Activated CD4-positive, alpha-beta T cell treated with anti-CD3 and anti-CD28 coated beads, Interleukin-2, amount 50 U/mL, for 16 hours (primary cell): ENCODE results near the gene EEIG1.
"Not testable (repeated sequence)": the region's sequence is repeated elsewhere in the genome, so short reads cannot be mapped to it uniquely, and the experiment has no call there.

Source experiments
- DNase-seq: peaks from one replicate; pipeline ENCODE4 v3.0.0-alpha.2; 2020

EEIG1 gene

DNA sequence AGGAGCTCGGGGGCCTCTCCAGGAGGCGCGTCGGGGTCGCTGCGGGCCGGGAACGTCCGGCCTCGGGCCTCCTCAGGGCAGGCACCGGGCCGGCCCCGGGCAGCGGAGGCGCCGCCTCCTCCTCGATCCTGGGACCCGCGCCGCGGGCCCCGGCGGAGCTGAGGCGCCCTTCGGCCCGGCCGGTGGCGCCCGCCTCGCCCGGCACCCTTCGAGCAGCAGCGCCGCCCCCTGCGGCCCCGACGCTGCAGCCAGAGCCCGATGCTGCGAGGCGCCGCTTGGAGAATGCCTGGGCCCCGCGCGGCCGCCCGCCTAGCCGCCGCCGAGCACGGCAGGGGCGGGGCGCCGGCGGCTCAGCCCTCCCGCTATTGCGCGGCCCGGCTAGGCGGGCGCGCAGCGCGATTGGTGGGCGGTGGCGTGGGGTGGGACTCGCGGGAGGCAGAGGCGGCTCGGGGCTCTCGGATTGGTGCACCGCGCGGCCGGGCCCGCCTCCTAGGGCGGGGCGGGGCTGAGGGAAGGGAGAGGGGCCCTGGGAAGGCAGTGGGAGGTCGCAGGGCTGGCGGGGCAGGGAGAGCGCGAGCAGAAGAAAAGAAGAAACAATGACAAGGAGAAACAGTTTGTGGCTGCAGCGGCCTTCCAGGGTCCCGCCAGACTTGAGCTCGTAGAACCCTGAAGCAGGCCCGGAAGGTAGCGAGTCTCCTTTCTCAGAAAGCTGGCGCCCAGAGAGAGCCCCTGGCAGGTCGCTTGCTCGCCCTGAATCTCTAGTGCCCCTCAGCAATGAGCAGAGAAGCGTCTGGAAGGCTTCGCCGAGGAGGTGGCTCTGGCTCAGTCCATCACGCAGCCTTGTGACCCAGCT lies at the start of gene EEIG1:
Gene EEIG1, minus strand, starts transcription at position 284 of the 853 bp plus-strand sequence. CDS start 852 bp downstream, outside the sequence.
- peak; percentile 97 for DNase-seq

DNA sequence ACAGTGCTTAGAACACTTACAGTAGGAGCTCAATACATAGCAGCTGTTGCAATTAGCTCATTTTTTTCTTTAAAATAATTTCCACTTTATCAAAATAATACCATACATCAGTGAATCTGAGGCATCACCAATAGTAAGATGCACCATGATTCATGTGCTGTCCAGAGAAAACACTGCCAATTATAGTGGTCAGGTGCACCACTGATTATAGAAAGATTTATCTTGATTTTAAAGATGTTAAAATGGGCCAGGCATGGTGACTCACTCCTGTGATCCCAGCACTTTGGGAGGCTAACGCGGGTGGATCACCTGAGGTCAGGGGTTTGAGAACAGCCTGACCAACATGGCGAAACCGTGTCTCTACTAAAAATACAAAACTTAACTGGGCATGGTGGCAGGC lies 46.9 kb upstream of the EEIG1 start:
- DNase-seq: no peak

DNA sequence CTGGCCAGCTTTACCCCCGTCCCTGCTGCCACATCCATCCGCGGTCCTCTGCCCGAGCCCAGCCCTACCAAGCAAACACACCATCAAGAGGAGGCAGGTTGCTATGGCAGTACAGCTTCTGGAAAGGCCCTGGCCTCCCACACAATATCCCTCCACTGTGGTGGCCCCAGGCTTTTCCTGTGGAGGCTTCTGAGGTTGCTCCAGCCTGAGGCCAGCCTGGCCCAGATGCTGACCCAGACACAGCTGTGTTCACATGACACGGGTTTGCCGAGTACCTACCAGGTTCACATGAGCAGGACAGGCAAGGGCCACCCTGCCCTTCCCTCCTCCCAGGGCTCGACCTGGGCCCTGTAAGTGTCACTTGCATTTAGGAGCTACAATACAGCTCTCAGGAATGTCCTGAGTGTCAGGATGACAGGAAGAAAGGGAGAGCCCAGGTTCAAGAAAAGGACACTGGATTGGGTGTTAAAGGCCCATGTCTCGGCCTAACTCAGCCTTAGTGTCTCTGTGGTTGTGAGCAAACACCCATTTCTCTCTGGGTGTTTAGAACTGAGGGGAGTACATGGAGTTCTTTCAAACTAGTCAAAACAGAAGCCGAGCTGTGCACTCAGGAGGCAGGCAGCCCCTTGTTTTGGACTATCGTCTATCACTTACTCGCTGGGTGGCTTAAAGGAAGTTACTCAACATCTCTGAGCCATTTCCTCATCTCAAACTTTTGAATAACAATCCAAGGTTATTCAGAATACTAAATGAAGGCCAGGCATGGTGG lies 46.2 kb upstream of the EEIG1 start:
- DNase-seq: peak; percentile 87

DNA sequence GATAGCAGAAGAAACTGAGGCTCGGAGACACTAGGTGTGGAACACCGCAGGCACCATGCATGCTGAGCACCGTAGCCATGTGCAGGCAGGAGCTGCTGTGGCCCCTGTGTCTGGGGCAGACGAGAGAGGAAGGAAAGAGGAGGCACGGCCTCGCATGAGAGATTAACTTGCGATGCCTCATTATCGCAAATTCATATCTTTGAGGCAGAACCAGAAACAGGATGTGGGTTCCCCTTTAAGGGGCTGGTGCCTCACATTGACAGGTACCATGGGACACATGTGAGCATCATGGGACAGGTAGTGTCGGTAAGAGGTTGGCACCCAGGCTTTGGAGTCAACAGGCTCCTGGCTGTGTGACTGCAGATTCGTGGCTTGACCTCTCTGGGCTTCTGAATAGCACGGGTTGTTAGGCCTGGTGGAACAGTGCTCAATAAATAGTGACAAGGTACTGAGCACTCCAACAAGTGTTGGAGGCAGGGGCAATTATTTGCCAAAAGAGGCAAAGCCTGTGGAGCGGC lies 45.5 kb upstream of the EEIG1 start:
- peak; percentile 89 for DNase-seq

DNA sequence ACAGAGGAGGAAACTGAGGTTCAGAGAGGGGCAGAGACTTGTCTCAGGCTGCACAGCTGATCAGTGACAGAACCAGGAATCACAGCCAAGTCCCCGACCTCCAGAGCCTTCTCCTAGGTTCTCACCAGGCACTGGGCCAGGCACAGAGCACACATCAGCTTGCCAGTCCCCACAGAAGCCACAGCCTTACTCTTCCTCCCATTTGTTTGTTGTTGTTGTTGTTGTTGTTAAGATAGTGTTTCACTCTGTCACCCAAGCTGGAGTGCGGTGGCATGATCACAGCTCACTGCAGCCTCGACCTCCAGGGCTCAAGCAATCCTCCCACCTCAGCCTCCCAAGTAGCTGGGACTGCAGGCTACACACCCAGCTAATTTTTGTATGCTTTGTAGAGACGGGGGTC lies 44.9 kb upstream of the EEIG1 start:
- DNase-seq: no peak

DNA sequence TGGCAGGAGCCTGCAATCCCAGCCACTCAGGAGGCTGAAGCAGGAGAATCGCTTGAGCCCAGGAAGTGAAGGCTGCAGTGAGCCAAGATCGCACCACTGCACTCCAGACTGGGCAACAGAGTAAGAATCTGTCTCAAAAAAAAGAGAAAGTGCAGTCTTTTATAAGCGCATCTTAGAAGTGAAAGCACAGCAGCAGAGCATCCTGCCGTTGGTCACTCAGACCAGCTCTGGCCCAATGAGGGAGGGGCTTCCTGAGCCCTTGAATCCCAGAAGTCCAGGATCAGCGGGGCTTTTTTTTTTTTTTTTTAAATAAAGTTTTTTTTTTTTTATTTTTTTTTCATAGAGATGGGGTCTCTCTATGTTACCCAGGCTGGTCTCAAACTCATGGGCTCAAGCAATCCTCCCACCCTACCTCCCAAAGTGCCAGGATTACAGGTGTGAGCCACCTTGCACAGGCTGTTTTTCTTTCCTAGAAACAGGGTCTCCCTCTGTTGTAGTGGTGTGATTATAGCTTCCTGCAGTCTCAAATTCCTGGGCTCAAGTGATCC lies 44.0 kb upstream of the EEIG1 start:
- no peak for DNase-seq

DNA sequence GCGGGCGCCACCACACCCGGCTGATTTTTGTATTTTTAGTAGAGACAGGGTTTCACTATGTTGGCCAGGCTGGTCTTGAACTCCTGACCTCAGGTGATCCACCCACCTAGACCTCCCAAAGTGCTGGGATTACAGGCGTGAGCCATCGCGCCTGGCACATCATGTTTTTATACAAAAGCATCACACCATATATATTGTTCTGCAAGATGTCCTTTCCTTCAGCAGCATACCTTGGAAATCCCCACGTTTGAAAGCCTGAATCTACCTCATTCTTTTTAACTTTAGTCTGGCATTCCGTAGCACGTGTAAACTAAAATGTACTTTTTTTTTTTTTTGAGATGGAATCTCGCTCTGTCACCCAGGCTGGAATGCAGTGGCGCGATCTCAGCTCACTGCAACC lies 42.9 kb upstream of the EEIG1 start:
- DNase-seq: not testable (repeated sequence)

DNA sequence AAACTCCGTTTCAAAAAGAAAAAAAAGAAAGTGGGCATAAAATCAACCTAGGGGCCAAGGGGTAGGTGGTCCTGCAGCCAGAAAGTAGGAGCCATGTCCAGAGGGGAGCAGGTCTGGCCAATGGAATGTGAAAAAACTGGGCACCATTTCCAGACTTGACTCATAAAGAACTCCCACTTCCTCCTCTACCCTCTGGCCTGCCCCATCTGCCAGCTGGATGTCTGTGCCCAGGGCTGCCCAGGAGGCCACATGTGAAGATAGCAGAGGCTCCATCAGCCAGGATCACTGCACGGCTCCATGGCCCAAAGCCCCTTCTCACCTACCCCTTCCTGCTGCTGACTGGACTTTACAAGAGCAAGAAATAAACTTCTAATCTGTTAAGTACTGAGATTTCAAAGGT lies 42.1 kb upstream of the EEIG1 start:
- no peak for DNase-seq

DNA sequence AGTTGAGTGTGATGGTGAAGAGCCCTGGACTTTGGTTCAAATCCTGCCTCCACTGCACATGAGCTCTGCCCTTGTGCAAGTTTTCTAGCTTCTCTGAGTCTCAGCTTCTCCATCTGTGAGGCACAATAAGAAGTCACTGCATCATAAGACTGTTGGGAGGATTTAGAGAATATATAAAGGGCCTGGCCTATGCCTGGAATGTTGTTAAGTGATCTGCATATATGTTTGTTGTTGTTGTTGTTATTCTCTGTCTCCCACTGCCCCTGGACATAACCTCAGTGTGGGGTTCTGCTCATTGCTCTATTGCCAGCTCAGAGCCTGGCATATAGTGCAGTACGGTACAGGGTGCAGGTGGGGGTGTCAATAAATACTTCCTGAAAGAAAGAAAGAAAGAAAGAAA lies 40.3 kb upstream of the EEIG1 start:
- DNase-seq: no peak

DNA sequence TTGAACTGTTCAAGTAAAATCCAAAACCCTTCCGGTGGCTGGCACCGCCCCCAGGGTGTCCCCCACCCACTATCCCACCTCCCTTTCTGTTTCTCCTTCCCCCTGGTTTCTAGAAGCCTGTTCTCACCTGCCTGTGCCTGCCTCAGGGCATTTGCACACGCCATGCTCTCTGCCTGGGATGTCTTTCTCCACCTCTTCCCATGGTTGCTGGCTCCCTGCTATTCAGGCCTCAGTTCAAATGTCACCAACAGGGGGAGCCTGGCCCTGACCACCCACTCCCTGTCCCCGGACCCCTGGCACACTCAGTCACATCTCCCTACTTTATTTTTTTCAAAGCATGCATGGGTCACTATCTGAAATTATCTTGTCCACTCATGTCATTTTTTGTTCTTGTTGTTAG lies 39.9 kb upstream of the EEIG1 start:
- no peak for DNase-seq

DNA sequence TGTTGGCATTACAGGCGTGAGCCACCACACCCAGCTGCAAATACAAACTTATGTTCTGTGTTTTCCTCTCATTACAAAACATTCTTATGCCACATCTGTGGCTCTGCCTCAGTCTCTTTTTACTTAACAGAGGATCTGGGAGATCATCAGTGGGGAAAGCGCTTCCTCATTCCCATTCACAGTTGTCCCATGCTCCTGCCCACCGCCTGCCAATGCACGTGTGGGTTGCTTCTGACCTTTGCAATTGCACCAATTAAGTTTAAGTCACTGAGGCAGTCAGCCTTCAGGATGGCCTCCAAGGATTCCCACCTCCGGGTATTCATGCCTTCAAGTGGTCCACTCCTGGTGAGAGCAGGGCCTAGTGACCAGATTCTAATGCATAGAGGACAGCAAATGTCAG lies 34.9 kb upstream of the EEIG1 start:
- DNase-seq: no peak

DNA sequence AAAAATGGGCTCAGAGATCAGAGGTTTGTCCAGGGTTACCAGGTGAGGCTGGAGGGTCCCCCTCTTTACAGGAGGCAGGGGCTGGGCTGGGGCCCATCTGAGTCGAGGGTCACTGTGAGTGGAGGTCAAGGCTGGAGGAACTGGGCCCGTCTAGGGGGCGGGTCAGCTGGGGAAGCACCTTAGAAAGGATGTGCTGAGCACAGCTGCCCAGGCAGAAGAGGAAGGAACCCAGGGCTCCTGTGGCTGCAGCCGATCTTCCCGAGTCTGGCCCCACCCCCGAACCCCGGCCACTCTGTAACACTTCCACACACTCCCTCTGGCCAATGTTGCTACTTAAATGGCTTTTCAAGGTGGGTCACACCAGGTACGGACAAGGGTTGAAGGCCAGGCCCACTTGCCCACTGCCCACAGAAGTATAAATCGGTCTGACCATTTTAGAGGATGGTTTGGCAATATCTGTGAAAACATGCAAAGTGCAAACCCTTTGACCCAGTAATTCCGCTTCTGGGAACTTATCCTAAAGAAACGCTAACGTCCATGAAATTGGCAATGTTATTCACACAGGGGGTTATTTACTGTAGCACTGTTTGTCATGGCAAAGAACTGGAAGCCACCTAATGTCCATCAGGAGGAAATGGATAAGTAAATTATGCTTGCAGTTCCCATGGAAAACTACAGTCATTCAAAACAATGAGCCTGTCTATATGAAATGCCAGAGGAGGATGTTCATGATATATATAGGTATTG lies 30.5 kb upstream of the EEIG1 start:
- no peak for DNase-seq

DNA sequence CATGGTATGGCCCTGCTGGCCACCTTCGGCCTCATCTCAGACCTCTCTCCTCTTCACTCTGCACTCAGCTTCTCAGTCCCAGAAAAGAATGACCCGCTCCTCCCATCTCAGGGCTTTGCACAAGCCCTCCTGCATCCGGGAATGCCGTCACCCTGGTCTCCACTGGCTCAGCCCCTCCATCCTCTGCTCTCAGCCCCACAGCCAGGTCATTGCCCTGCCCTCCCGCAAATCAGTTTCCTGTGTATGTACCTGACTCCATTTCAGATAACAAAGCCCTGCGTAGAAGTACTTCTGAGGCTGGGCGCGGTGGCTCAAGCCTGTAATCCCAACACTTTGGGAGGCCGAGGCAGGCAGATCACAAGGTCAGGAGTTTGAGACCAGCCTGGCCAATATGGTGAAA lies 28.9 kb upstream of the EEIG1 start:
- DNase-seq: no peak

DNA sequence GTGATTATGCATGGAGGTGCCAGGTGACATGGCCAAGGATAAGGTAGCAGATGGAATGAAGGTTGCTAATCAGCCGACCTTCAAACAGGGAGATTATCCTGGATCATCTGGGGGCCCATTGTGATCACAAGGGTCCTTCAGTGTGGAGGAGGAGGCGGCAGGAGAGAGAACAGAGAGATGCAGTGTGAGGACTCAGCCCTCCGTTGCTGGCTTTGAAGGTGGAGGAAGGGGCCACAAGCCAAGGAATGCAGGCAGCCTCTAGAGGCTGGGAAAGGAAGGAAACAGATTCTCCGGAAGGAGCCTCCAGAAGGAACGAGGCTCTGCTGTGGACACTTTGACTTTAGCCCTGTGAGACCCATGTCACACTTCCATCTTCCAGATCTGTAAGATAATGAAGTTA lies 27.4 kb upstream of the EEIG1 start:
- DNase-seq: no peak

DNA sequence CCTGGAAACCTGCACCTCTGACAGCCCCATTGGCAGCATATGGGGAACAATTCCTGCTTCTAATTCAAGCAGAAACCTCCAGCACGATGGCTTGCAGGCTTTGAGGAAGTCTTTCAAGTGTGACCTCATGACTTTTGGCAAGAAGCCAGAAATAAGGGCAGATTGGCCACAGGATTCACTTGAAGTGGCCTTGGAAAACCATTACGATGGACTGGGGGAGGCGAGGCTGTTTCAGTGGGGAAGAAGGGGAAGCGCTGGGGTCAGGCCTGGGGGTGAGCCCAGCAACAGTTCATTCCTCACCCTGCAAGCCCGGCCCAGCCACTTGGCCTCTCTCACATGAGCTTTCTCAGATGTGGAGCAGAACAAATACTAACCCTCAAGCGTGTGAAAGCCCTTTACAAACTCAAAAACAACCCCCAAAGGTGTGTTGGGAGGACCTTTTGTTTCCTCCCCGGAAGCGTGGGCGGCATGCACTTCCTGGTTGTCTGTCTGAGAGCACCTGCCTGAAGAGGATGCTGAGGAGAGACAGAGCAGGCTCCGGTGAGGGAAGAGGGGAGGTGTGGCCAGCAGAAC lies 26.9 kb upstream of the EEIG1 start:
- DNase-seq: peak; percentile 78

DNA sequence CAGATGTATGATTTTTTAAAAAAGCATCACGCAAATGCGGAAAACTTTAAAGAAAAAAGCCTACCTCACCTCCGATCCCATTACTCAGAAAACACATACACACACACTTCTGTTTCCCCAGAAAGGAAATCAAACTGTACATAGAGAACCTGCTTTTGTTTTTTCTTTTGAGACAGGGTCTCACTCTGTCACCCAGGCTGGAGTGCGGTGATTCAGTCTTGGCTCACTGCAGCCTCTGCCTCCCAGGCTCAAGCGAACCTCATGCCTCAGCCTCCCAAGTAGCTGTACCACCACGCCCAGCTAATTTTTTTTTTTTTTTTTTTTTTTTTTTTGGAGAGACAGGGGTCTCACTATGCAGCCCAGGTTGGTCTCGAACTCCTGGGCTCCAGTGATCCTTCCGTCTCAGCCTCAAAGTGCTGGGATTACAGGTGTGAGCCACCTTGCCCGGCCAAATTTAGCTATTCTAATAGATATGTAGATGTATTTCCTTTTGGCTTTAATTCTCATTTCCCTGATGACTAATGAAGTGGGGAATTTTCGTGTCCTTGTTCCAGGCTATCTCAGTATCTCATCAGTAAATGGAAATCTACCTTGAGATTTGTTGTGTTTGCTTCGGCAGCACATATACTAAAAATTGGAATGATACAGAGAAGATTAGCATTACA lies 25.7 kb upstream of the EEIG1 start:
- no peak for DNase-seq

DNA sequence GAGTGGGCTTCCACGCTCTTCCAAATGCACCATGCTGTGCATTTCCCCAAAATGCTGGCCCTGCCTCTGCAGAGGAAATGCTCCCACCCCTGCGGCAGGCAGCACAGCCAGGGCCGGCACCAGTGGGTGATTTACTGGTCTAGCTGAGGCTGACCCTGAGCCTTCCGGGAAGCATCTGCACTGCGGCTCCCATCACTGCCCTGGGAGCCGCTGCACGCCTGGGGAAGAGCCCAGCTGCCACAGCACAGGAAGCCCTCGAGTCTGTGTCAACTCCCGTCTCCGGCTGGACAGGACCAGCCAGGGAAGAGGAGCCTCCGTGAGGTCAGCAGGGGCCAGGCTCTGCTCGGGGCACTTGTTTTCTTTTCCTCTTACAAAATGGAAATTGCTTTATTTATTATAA lies 25.1 kb upstream of the EEIG1 start:
- no peak for DNase-seq

DNA sequence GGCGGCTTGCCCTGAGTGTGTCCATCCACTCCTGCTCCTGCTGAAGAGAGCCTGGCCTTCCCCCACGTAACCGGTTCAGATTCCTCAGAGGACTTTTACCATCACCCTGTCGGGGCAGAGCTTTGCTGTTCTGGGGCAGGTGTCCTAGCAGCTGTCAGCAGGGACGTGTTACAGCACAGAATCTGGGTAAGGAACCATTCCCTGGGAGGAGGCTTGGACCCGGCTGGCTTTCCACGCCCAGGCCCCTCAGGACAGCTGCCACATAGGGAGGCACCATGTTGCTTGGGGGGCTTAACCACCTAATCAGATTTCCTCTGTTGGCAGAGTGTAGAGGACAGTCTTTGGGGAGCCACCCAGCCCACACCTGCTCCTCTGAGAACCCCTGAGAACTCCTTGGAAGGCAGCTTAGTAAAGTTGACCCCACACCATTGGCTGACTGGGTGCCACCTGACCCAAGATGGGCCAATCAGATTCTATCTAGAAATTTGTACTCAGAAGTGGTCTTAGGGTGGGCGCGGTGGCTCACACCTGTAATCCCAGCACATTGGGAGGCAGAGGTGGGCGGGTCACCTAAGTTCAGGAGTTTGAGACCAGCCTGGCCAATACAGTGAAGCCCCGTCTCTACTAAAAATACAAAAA lies 23.3 kb upstream of the EEIG1 start:
- no peak for DNase-seq

DNA sequence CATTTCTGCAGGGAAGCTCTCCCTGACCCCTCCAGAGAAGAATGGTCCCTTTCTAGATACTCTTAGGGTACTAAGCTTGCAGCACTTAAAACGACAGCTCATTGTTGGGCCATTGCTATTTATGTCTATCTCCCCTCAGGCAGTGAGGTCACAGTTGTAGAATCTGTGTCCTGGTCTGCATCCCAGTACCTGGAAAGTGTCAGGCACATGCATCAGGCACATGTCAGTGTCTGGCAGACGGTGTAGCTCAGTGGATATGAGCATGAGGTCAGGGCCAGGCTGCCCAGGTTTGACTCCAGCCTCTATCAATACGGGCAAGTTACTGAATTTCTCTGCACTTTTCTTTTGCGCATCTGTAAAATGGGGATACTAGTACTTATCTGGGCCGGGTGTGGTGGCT lies 22.2 kb upstream of the EEIG1 start:
- no peak for DNase-seq

DNA sequence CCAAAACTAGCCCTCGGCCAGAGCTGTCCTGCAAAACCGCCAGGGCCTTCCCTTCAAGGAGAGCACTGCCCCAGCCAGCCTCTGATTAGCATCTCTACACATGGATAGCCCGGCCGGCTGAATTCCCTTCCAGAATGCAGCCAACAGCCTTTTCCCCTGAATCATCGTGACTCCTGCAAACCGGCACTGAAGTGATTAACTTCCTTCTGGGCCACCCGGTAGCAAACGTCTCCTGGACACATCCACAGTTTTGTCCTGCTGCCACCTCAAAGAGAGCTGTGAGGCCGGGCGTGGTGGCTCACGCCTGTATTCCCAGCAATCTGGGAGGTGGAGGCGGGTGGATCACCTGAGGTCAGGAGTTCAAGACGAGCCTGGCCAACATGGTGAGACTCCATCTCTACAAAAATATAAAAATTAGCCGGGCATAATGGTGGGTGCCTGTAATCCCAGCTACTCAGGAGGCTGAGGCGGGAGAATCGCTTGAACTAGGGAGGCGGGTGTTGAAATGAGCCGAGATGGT lies 21.1 kb upstream of the EEIG1 start:
- DNase-seq: no peak

DNA sequence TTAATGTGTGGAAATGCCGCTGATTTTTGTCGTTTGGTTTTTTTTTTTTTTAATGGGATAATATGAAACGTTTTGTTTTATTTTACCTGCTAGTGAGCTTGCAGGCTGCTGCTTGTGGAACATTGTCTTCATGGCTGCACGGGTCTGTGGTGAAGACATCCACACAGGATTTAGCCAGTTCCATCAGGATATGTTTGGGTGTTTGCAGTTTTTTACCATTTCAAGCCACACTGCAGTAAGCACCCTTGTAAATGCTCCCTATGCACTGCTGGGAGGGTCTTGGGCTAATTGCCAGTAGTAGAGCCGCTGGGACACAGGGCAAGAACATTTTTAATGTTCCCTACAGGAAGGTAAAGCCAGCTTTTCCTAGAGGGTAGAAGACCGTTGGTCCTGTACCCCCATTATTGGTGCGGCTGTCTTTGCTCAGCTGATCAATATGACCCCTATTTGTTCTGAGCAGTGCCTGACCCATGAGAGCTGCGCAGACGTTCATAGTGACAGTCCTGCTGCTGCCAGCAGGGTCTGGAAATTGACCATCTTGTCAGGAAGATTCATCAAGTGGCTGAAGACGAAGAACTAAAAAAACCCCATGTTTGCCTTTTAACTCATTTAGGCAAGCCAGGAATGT lies 20.5 kb upstream of the EEIG1 start:
- DNase-seq: no peak
